K562 (cell line): Measurements from ENCODE around the gene KCNK10. TPM values are rescaled to one million over a fixed set of nuclear protein-coding genes. Genes with fewer than 3 reads are reported as not detected.

Experiments
- CLOCK ChIP-seq: fragments of 250-450 bp; sonication (Bioruptor Pico); IDR thresholded peaks from 2 replicates; pipeline ENCODE4 v1.4.0; 2020; ENCODE audit warnings: mild to moderate bottlenecking, moderate library complexity, borderline replicate concordance
- GTF3C2 ChIP-seq: IDR thresholded peaks from 3 replicates; pipeline ENCODE4 v1.6.1; 2011; ENCODE audit warnings: borderline replicate concordance, mild to moderate bottlenecking, moderate library complexity; ENCODE audit not compliant: insufficient read length; ENCODE audit errors: extremely low read depth
- MEF2A ChIP-seq: IDR thresholded peaks from 2 replicates; pipeline ENCODE4 v1.6.1; 2011; ENCODE audit warnings: low read depth, mild to moderate bottlenecking, low read length, moderate library complexity; ENCODE audit not compliant: control insufficient read depth
- MITF ChIP-seq: IDR thresholded peaks from 2 replicates; pipeline ENCODE4 v1.6.1; 2014; ENCODE audit warnings: antibody characterized with exemption
- MLX ChIP-seq, 2 experiments: fragments of 450-650 bp in 1 of 2; sonication (generic) in 1 of 2; formaldehyde crosslinking; conservative IDR thresholded peaks; 2 replicates each; pipeline versions ENCODE4 v1.4.0 to v1.8.1; 2020 to 2022; ENCODE audit warnings: mild to moderate bottlenecking in 1 of 2, missing genetic modification reagents in 1 of 2
- NFIC ChIP-seq: fragments of 450-650 bp; IDR thresholded peaks from 2 replicates; pipeline ENCODE4 v1.6.1; 2017; ENCODE audit warnings: mild to moderate bottlenecking, inconsistent platforms
- SIN3B ChIP-seq: fragments of 450-650 bp; IDR thresholded peaks from 2 replicates; pipeline ENCODE4 v1.6.1; 2017; ENCODE audit warnings: low read depth, mild to moderate bottlenecking, moderate library complexity
- USF2 ChIP-seq: sonication (generic); formaldehyde crosslinking; IDR thresholded peaks from 2 replicates; pipeline ENCODE4 v1.5.0; 2020; ENCODE audit warnings: missing genetic modification reagents
- ZBTB26 ChIP-seq: fragments of 450-650 bp; formaldehyde crosslinking; IDR thresholded peaks from 2 replicates; pipeline ENCODE4 v1.4.0; 2022; ENCODE audit warnings: missing genetic modification characterization
- ZKSCAN8 ChIP-seq: fragments of 200-800 bp; sonication (Bioruptor generic); IDR thresholded peaks from 2 replicates; pipeline ENCODE4 v1.6.1; 2016; ENCODE audit warnings: missing genetic modification characterization, missing compliant biosample characterization
- ZNF124 ChIP-seq: sonication (generic); formaldehyde crosslinking; IDR thresholded peaks from 2 replicates; pipeline ENCODE4 v1.8.1; 2022; ENCODE audit warnings: missing genetic modification reagents
- ZNF232 ChIP-seq: sonication (generic); formaldehyde crosslinking; IDR thresholded peaks from 2 replicates; pipeline ENCODE4 v1.8.0; 2022; ENCODE audit warnings: mild to moderate bottlenecking, missing genetic modification reagents
- ZNF408 ChIP-seq: fragments of 250-450 bp; sonication (Bioruptor Pico); IDR thresholded peaks from 2 replicates; pipeline ENCODE4 v1.4.0; 2020; ENCODE audit warnings: low read depth, mild to moderate bottlenecking, moderate library complexity
- polyA plus RNA-seq, 8 experiments: library from polyadenylated mRNA; depleted of rRNA in 4 of 8; stranded (reverse) in 5 of 8; unstranded in 3 of 8; fragments of >200 nt; fragmentation: Nextera tagmentation in 2 of 8; fragmentation: Illumina TruSeq in 1 of 8; extraction: Ambion mirVana in 2 of 8; extraction: Trizol in 1 of 8; gene quantifications; 2 replicates each; pipeline versions ENCODE4 v1.2.1 to v1.2.3, GENCODE V29; 2011 to 2014; ENCODE audit warnings: inconsistent platforms in 1 of 8, missing spikeins in 1 of 8
- total RNA-seq, 7 experiments: library from RNA; depleted of rRNA in 6 of 7; stranded (reverse); fragments of >200 nt in 6 of 7; fragmentation: Illumina TruSeq in 2 of 7; extraction: Trizol in 2 of 7; gene quantifications; 2 replicates each; pipeline versions ENCODE4 v1.2.1 to v1.2.3, GENCODE V29; 2011 to 2021; ENCODE audit warnings: low replicate concordance in 1 of 7

Gene KCNK10
- total and polyA plus RNA-seq, 9 of the 15 experiments (the other 6 are each of a cell fraction or from before 2014, with no cell fraction given): not detected

- TF ChIP-seq CLOCK: no peak
- no peak for TF ChIP-seq ZBTB26 (CRISPR knock-in tag)
- no peak for TF ChIP-seq ZKSCAN8
- TF ChIP-seq MLX (CRISPR knock-in tag; conservative IDR thresholded peaks at IDR 0.05): no peak
- TF ChIP-seq GTF3C2: no peak
- TF ChIP-seq MITF: no peak
- no peak for TF ChIP-seq NFIC
- no peak for TF ChIP-seq ZNF232
- no peak for TF ChIP-seq MEF2A
- no peak for TF ChIP-seq ZNF408 (CRISPR knock-in tag)
- no peak for TF ChIP-seq ZNF124 (CRISPR knock-in tag)
- no peak for TF ChIP-seq USF2 (CRISPR knock-in tag)
- TF ChIP-seq SIN3B: no peak
These were observed 71.4 kb downstream of the KCNK10 start (continued) for GRCh38 chr14:88251650-88252049.
